Neutrophil (primary cell): Measurements from ENCODE around the gene TRPM8.

Source experiments
- H3K27ac ChIP-seq: fragments of 200-600 bp; sonication (generic); 2 replicates; pipeline ENCODE4 v1.5.1; 2016; ENCODE audit warnings: mild to moderate bottlenecking, moderate library complexity
- H3K27me3 ChIP-seq: fragments of 200-600 bp; sonication (generic); 2 replicates; pipeline ENCODE4 v1.6.0; 2016; ENCODE audit warnings: mild to moderate bottlenecking
- H3K36me3 ChIP-seq: fragments of 200-600 bp; sonication (generic); 2 replicates; pipeline ENCODE4 v1.5.1; 2017
- H3K4me1 ChIP-seq, 2 experiments: fragments of 200-600 bp in 1 of 2; sonication (generic) in 1 of 2; 1 replicate in 1 of 2; 2 replicates in 1 of 2; pipeline versions ENCODE4 v1.5.1 to v1.6.1; 2013 to 2016; ENCODE audit warnings: low read depth in 1 of 2, low read length in 1 of 2, mild to moderate bottlenecking in 1 of 2, moderate library complexity in 1 of 2; ENCODE audit not compliant: control insufficient read depth in 1 of 2, insufficient read depth in 1 of 2
- H3K4me3 ChIP-seq, 2 experiments: fragments of 200-600 bp in 1 of 2; sonication (generic) in 1 of 2; 1 replicate in 1 of 2; 2 replicates in 1 of 2; pipeline ENCODE4 v1.5.1; 2013 to 2016; ENCODE audit warnings: low read depth in 1 of 2, low read length in 1 of 2, mild to moderate bottlenecking in 1 of 2, moderate library complexity in 1 of 2
- H3K9me3 ChIP-seq: fragments of 200-600 bp; sonication (generic); 2 replicates; pipeline ENCODE4 v1.5.1; 2016
- TF ChIP-seq, protein P1 (sequence below): fragments of 200-600 bp; sonication (generic); IDR thresholded peaks from 2 replicates; pipeline ENCODE4 v1.5.1; 2016; ENCODE audit warnings: antibody characterized with exemption

Gene TRPM8

DNA sequence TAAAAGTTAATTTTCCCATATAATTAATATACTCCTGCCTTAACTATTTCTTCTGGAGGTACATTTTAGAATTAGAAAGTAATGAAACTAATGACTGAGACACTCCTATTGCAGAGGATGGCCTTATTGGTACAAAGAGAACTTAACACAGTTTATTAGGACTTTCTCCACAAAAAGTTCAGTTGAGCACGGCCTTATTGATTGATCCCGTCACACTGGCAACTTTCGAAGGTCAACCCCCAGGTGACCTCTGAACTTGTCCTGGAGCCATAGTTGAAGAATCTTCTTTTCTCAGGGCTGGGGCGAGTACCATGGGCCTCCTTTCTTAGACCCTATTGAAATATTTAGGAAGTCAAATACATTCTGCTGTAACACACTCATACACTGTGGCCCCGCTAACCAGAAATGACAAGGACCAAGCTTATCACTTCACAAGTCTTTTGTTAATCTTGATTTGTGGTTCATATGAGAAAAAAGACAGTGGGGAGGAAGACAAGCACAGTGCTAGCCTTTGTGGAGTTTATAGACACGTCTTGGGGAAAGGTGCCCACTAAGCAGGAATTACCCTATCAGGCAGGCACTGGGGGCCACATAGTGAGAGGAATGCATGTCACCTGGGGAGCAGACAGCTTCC, 144.6 kb downstream of the TRPM8 start:
- H3K4me1 ChIP-seq = no peaks in the 10 kb centered on the region
- H3K4me3 ChIP-seq = no peak overlapping the region
- no peaks in the 10 kb centered on the region for H3K27me3 ChIP-seq
- no peaks in the 10 kb centered on the region for H3K36me3 ChIP-seq
- H3K27ac ChIP-seq = no peak overlapping the region
- H3K9me3 ChIP-seq = no peaks in the 10 kb centered on the region
- TF ChIP-seq, protein P1, sequence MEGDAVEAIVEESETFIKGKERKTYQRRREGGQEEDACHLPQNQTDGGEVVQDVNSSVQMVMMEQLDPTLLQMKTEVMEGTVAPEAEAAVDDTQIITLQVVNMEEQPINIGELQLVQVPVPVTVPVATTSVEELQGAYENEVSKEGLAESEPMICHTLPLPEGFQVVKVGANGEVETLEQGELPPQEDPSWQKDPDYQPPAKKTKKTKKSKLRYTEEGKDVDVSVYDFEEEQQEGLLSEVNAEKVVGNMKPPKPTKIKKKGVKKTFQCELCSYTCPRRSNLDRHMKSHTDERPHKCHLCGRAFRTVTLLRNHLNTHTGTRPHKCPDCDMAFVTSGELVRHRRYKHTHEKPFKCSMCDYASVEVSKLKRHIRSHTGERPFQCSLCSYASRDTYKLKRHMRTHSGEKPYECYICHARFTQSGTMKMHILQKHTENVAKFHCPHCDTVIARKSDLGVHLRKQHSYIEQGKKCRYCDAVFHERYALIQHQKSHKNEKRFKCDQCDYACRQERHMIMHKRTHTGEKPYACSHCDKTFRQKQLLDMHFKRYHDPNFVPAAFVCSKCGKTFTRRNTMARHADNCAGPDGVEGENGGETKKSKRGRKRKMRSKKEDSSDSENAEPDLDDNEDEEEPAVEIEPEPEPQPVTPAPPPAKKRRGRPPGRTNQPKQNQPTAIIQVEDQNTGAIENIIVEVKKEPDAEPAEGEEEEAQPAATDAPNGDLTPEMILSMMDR = no peak

- TF ChIP-seq, protein P1 = no peak
- Histone ChIP-seq H3K4me3 (no peak overlapping the region), H3K36me3 (no peaks in the 10 kb centered on the region), H3K27me3 (no peaks in the 10 kb centered on the region), H3K27ac (no peak overlapping the region), H3K9me3 (no peaks in the 10 kb centered on the region), H3K4me1 (no peaks in the 10 kb centered on the region)
These were observed 149.4 kb downstream of the TRPM8 start for GRCh38 chr2:234066587-234066986.
